HG03039 (cell line): Measurements from ENCODE around the gene TRIO.
"Not testable (repeated sequence)": the region's sequence is repeated elsewhere in the genome, so short reads cannot be mapped to it uniquely, and the experiment has no call there.

Source experiments
- ATAC-seq: cut with Tn5 transposase; IDR thresholded peaks from one replicate; pipeline ENCODE4 v1.9.1; 2021; ENCODE audit warnings: mild to moderate bottlenecking, moderate library complexity; ENCODE audit not compliant: unreplicated experiment

The TRIO gene

DNA sequence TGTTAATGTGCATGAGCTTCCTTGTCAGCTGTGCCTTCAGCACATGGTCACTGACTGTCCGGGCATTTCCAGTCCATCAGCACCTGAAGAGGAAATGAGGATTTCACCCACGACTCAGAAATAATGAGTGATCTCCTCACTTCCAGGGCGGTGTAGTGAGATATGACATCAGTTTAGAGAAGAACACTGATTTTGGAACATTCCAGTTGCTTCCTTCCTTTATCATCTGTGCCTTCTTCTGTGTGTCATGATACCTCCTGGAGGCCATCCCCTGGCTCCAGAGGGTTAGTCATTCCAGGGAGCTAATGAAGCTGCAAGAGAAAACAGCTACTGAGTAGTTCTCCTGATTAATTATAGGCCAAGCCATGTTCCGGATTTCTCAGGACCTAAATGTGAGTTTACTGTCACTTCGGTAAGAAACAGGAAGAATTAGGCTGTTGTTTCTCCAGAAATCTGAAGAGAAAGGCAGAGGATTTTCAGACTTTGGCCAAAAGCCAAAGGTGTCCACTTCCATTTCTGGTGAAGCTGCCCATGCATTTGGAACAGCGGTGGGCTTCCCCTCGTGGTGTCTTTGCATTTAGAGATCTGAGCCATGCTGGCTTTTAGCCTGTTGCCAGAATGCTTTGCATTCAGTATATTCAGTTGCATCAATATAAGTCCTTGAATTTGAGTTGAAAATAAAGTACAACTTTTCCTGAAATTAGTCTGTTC is 277.1 kb downstream of the TRIO start:
- no peak for ATAC-seq

DNA sequence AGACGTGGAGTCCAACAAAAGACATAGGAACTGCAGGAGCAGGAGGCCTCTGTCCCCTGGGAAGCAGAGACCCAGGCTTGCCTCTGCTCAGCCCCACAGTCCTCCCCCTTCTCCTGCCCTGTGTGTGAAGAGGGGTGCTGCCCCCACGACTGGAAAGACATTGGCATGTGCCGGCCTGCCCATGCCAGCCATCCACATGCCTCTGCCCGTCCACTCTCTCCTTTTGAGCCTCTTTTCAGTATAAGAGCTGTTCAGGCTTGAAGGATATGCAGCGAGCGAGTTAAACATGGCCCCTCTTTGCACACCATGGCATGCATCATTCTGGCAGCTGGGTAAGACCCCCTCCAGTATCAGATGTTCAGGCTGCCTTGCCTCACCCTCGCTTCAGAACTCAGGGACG is 278.7 kb downstream of the TRIO start:
- ATAC-seq: no peak

DNA sequence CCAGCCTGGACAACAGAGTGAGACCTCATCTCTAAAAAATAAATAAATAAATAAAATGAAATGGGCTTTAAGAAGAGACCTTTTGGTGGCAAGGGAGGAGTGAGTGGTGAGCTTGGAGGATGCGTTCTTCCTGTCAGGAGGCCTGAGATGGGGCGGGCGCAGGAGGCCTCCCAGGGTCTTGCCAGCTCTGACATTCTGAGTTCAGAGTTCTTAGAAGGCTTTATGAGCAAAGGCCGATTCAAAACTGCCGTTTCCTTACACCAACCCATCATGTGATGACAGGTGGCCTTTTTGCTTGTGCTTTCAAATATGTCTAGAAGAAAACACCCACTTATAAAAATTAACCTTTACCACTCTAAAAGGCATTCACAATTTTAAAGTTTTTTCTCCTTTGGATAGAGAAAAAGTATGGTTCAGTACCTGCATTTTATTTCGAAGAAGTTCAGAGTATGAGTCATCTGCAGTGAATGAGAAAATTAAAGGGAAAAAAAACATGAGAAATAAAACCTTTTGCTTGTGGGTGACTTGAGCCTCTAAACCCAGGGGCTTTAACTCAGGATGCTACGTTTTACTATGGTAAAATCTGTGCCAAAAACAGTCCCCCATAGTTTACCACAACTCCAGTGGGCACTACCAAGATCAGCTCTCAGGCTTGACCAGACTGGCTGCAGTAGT is 281.0 kb downstream of the TRIO start:
- ATAC-seq: no peak

DNA sequence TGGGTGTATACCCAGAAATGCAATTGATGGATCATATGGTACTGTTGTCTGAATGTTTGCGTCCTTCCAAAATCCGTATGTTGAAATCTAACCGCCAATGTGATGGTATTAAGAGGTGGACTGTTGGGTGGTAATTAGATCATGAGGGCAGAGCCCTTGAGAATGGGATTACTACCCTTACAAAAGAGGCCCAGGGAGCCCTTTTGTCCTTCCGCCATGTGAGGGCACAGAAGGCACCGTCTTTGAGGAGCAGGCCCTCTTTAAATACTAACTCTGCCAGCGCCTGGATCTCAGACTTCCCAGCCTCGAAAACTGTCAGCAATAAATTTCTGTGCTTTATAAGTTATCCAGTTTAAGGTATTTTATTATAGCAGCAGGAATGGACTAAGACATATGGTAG is 282.4 kb downstream of the TRIO start:
- ATAC-seq: no peak

DNA sequence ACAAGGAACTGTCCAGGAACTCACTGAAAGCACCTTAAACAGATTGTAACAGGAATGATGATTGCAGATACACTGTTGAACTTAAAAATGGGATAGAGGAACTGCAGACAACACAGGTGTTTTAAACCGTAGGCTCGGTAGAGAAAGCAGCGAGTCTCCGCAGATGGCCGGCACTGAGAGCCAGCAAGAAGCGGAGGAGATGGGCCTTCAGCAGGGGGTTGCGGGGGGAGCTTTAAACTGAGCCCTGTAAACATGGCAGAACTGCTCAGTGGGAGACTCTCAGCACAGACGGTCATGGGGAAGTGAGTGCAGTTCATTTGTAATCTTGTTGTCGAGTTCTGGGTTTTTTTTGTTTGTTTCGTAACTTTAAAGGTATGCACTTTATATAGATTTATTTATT is 283.4 kb downstream of the TRIO start:
- ATAC-seq: no peak

DNA sequence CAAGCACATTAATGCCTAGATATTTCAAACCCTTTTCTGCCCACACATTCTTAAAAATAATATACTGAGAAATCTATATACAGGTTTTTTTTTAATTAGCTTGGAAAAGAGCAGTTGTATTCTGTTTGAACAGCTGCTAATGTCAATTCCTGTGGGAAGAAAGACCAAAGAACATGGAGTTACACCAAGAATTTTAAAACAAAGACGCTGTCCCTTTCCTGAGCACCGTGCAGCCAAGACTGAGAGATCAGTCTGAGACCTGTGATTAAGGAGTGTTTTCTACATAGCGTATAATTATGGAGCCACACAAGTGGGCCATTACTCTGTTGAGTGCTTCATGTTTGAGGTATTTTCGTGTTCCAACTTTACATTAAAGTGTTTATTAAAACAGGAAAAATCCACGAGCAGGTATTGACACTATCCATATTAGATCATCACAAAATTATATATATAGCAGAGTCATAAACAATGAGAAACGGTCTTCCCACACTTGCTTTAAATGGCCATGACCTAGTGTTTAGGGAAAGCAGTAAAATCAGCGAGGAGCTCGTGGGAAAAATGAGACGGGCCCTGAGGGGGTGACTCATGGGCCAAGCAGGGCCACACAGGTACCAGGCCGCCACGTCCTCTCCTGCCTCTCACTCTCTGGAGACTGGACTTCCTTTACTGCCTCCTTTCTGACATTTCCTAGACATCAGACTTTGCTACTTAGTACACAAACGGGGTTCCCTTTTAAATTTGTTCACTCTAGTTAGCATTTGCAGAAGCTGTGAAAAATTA is 285.4 kb downstream of the TRIO start:
- ATAC-seq: no peak

DNA sequence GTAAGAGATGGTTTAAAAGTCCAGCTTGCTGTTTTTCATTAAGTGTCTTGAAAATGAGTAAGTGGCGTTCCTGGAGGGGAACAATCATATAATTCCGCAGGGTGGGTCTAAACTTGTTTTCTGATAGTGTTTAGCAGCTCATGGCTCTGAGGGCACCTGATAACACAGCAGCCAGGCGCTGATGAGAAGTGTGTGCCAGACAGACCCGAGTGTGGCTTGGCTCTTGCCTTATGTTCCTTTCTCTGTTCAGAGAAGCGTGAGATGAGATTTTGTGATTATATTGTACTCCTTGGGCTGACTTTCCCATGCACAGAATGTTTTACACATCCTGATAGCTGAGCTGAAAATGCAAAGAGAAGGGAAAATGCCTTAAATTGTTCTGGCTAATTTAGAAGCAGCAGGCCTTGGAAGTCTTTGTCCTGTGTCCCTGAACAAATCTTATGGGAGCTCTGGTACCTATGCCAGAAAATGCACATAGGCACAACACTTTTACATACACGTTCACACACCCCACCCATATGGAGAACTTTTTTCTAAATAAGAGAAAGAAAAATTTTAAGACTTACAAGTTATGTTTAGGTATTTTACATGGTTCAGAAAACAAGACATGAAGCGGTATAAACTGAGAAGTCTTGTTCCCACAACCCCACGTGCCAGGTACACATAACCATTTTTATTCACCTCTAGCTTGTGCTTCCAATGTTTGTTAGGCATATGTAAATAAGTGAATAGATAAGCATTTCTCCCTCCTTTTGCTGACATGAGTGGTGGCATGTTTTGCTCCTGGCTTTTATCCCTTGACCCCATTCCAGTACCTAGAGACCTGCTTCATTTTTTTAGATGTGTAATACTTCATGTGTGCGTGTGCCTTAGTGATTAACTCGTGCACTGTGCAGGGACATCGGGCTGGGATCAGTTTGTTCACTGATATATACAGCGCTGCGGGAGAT is 286.2 kb downstream of the TRIO start:
- no peak for ATAC-seq

DNA sequence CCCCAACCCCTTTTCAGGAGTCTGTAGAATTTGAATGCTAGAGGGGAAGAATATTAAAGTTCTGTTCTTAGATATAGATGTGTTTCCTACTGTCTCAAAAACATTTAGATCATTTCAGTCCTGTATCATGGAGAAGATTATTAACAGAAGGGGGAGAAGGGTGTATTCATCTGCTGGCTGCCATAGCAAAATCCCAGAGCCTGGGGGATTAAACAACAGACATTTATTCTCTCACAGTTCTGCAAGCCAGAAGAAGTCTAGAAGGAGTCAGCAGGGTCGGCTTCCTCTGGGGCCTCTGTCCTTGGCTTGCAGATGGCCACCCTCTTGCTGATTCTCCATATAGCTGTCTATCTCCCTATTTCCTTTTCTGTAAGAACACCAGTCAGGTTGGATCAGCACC is 288.4 kb downstream of the TRIO start:
- no peak for ATAC-seq

DNA sequence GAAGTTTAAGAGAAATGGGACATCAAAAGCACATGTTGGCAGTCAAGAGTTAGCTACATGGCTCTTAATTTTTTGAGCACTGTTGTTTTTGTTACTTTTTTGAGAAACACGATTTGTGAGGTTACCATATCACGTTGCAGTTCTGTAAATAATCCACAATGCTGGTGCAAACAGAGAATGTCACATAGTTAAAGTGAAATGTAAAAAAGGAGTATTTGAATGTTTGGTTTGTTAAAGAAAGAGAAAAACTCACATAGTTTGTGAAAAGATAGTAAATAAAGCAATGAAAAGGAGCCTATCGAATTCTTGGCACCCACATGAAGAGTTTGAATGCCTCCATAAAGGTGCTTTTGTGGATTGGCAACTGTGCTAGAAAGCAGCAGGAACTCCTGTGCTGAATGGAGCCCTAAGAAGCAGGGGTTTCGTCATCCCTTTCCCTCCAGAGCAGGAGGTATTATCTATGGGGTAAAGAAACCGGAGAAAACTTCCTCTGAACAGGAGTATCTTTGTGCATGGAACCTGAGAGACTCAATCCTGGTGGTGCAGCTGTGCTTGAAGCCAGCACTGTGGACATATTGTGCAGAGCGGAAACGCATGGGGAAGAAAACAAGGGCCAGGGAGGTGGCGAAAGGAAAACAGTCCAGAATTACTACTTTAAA is 289.9 kb downstream of the TRIO start:
- no peak for ATAC-seq

DNA sequence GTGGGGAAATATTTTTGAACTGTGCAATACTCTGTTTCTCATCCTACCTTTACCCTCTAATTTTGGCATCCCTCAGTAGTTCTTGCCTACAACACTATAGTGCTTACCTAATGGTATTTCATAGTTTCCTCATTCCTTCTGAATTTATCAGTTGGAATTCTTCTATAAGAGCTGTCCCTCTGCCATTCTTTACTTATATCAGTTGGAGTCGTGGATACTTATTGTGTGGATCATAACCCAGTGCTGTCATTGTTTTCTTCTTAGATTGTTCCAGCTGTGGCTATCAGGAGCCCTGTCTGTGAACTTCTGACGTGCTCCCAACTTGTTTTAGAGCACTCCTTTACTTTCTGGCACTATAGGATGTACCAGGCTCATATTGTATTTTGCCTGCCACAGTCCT is 292.3 kb downstream of the TRIO start:
- ATAC-seq: no peak

DNA sequence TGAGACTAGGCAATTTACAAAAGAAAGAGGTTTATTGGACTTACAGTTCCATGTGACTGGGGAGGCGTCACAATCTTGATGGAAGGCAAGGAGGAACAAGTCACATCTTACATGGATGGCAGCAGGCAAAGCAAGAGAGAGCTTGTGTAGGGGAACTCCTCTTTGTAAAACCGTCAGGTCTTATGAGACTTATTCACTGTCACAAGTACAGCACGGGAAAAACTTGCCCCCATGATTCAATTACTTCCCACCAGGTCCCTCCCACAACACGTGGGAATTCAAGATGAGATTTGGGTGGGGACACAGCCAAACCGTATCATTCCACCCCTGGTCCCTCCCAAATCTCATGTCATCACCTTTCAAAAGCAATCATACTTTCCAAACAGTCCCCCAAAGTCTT is 293.0 kb downstream of the TRIO start:
- not testable (repeated sequence) for ATAC-seq

DNA sequence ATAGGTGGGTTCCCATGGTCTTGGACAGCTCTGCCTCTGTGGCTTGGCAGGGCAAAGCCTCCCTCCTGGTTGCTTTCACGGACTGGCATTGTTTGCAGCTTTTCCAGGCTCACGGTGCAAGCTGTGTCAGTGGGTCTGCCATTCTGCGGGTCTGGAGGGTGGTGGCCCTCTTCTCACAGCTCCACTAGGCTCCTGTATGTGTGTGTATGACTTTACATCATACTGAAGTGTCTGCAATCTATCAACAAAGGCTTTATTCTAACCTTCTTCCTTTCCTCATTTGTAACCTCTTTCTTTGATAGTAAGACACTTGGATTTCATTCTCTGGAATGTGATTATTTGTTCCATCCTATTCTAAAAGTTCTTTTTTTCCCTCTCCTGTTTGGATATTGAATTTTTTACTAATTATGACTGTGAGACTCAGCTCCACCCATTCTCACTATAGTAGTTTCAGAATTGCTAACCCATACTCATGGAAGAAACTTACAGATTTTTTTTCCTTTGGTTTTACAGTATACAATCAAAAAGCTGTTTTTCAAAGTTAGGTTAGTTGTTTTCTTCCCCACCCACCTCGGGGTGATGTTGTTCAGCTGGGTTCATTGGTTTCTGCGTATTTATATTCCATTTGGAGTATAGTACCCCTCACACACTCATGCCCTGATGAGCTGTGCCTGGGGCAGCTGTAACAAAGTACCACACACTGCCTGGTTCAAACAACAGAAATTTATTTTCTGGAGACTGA is 293.8 kb downstream of the TRIO start:
- no peak for ATAC-seq

DNA sequence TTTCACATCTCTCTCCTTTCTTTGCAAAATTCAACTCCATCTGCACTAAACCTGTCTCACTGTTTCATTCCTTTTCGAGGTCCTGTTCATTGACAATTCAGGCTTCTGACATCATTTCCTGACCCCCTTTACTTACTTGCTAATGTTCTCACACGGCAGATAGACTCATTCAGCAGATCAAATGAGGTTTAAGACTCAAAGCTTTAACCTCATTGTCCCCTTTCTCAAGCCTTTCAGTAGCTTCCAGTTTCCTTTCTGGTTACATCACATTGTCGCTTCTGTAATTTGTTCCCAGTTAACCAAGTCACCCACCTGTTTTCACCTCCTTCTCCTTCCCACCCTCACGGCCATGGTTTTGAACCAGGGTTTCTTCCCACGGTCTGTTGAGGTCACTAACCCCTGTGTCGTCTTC is 295.1 kb downstream of the TRIO start:
- ATAC-seq: no peak

DNA sequence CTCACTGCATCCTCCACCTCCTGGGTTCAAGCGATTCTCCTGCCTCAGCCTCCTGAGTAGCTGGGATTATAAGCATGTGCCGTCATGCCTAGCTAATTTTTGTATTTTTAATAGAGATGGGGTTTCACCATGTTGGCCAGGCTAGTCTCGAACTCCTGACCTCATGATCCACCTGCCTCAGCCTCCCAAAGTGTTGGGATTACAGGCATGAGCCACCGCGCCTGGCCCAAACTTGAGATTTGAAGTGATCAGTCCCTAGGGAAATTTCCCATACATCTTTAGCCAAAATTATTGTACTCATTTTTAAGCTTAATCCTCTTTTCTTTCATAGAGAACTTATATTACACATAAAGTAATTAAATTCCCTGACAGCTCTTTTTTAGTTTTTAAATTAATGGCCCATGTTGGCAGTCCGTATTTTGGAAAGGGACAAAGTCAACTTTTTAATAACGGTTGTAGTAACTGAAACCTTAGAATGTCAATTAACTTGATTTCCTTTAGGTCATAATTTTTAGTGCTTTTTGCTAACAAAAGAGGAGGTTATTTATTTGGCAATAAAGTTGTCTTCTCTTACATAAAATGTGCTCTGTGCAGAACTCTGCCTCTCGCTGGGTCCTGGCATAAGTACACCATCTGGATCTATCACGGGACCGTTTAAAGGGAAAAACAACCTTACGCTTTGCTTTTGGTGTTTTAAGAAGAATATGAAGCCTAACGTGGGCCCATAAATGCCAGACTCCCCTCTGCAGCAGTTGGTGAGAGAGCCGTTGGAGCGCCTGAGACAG is 296.1 kb downstream of the TRIO start:
- no peak for ATAC-seq

DNA sequence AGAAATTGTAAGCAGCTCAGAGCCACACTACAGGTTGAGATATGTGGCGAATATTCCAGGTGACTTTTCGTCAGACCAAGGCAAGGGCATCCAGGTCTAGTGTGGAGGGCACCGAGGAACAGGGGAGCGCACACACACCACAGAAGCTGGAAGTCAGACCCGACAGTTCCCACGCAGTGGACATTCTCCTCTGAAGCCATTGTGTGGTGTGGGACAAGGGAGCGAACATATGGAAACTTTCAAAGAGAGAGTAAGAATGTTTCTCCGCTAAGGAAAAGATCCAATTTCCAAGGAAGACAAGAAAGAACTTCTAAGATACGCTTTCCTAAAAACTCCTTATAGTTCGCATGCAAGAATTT is 297.1 kb downstream of the TRIO start:
- ATAC-seq: no peak

DNA sequence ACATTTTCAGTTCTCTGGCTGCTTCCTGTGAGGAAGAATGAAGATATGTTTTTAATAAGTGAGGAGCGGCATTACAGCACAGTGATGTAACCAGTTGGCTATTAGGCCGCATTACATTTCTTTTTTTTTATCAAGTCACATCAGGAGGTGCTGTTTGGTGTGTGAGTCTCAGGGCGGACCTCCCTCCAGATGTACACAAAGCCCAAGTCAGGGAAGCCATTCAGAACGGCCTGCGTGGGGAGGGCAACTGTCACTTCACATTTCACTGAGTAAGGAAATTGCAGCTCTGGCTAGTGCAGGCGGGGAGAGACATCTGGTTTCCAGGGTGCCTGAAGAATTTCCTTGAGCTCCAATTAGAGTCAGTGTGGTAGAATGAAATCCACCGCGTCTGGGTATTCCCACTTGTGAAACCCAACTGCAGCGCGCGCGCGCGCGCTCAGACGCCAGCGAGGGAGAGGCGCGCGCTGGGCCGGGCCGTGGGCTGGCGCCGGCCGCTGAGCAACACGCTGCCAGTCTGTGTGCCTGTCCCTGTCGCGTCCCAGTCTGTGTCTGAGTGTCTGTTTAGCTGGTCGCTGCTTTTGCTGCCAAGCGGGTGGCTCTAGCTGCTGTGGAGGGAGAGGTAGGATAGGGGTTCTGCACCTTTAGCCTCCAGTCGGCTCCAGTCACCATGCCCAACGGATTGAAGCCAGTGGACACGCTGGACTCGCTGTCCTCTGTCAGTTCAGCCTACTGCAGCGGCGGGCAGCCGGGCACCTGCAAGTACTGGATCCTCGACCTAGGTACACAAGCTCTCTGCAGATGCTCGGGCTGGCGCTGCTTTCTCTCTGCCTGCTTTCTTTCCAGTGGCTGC is 297.7 kb downstream of the TRIO start:
- no peak for ATAC-seq

DNA sequence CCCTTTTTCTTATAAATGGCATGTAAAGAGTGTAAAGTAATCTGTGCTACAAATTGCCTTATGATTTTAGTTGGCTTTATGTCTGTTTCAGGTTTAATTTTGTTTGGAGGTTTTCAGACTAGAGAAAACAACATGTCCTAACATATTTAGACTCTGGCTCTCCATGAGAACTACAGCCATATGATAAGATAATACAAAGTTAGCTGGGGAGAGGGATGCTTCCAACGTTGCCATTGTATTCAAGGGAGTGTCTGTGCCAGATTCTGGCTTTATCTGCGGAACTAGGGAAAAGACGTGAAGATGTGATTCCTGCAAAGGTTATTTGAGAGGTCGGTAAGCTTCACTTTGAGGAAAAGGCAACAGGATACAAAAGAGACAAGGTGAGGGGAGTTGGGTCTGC is 298.5 kb downstream of the TRIO start:
- no peak for ATAC-seq

DNA sequence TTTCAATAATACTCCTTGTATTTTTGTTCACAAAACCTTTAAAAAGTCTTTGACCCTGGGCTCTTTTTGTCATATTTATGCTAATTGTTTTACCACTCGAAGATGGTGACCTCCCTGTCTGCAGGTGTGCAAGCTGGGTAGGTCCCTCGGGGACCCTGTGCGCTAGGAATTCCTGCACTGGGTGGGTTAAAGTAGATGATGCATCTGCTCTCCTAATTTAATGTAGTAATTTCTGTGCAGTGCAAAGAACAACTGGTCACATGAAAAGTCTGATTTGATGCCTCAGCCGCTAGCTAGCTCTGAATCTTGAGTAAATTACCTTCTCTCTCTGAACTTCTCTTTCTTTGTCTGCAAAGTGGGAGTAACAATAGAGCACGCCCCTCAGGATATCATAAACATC is 299.4 kb downstream of the TRIO start:
- no peak for ATAC-seq
